HG02571 (cell line): ENCODE results near the gene SLC27A3.
"Not testable (repeated sequence)": the region's sequence is repeated elsewhere in the genome, so short reads cannot be mapped to it uniquely, and the experiment has no call there.

Experiments
- ATAC-seq: cut with Tn5 transposase; IDR thresholded peaks from one replicate; pipeline ENCODE4 v1.9.1; 2021; ENCODE audit warnings: mild to moderate bottlenecking, moderate library complexity; ENCODE audit not compliant: unreplicated experiment

SLC27A3 gene

DNA sequence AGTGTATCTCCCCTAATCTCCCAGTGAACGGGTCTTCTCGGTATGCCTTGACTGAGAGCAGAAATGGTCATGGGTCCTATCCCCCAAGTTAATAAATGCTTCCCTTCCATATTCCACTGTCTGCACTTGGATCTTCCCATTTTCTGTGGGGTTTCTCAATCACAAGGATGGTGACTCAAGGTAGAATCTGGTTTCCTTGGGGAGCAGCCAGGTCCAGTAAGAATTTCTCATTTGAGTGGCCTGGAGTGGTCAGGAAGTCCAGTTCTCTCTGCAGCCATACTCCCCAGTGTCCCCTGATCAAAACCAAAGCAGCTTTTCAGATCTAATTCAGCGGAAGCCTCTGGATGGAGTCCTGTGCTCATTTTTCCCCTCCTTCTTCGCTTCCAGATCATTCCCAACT is 14.8 kb upstream of the SLC27A3 start:
- ATAC-seq, result no peak

DNA sequence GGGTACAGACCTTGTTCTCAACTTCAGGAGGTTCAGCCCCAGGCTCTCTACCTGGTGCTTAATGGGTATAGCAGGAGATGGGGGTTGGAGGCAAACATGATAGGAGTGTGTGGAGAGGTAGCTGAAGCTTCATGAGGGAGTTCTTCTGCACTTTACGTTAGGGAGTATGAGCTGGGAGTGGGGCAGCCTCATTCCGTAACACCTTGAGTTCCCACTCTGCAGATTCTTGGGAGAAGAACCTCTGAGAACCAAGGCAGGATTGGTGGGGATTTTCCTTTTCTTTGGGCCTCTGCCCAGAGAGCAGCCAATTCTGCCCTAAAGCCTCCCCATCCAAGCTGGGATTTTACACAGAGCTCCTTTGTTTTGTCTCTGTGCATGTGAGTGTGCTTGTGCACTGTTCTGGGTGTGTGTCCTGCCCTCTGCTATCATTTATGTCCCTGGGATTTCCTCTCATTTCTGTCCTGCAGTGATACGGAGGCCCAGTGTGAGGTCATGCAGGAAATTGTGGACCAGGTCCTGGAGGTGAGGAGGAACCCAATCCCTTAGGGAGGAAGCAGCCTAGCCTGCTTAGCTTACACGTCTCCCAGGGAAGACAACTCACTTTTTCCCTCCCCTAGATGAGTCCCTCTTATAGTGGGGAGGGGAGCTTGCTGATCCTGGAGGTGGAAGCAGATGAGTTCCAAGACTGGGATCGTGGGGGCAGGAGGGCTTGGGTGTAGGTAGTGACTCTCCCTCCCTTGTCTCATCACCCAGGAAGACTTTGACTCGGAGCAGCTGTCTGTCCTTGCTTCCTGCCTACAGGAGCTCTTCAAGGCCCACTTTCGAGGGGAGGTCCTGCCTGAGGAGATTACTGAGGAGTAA is 11.6 kb upstream of the SLC27A3 start:
- no peak for ATAC-seq

DNA sequence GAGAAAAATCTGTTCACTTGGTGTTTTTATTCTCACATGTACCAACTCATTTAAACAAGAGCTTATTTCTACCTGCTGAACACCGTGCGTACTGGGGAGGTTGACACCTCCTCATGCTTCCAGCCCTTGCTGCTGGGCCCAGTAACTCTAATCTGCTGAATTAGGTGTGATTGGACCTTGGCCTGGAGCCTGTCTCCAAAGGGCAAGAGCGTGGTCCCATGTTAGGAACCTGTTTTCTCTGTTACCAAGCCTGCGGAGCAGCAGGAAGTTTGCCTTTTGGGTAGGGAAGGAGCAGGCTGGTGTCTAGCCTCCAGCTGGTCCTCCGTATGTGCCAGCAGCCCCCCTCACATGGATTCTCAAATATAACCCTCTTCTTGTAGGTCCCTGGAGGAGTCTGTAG is 10.9 kb upstream of the SLC27A3 start:
- no peak for ATAC-seq

DNA sequence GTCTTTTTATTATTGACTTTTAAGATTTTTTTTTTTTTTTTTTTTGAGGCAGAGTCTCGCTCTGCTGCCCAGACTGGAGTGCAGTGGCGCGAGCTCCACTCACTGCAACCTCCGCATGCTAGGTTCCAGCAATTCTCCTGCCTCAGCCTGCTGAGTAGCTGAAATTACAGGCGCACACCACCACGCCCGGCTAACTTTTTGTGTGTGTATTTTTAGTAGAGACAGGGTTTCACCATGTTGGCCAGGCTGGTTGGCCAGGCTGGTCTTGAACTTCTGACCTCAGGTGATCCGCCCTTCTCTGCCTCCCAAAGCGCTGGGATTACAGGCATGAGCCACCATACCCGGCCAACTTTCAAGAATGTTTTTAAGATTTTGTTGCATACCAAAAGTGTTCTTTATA is 8.5 kb upstream of the SLC27A3 start:
- ATAC-seq, result not testable (repeated sequence)

DNA sequence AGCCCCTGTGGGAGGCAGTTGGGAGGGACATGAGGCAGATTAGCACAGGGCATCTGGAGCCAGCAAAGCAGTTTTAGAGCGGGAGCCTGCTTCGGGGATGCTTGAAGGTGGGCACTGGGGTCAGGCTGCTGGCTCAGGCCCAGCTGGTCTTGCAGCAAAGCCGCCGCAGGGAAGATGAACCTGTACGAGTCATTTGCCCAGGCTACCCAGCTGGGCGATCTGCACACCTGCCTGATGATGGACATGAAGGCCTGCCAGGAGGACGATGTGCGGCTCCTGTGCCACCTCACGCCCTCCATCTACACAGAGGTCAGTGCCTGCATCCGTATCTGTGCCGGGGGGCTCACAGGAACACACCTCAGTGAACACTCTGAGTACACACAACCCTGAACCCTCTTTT is 7.7 kb upstream of the SLC27A3 start:
- ATAC-seq, result no peak

DNA sequence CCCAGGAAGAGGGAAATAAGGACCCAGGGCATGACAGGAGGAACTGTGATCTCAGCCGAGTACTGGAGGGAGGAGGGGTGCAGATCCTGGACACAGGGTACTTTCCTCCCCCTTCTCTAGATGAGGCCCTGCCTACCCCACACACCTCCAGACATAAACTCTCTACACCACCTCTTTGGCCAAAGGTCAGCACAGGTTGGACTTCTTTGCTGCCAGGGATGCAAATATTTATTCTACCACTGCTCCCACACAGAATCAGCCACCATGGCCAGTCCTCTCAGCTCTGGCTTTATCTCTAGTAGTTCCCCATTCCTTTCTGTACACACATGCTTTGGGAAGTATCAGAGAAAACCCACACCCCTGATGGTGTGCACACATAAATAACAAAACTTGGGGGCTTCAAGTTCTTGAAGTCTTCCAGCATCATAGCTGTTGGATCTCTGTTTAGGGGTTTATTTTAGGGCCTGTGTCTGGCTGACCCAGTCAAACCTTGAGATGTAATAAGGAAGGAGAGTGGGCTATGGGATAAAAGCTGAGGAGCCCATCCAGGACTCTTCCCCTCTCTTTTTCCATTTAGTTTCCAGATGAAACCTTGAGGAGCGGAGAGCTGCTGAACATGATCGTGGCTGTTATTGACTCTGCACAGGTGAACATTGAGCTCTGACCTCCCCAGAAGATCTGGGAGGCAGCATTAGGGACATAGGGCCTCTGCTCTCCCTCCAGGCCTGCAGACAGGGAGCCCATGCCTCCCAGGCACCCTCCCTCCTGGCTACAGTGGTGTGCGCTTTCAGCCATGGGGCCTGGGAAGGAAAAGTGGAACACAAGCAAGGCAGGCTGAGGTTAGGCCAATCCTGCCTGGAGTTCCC is 6.7 kb upstream of the SLC27A3 start:
- ATAC-seq, result no peak

DNA sequence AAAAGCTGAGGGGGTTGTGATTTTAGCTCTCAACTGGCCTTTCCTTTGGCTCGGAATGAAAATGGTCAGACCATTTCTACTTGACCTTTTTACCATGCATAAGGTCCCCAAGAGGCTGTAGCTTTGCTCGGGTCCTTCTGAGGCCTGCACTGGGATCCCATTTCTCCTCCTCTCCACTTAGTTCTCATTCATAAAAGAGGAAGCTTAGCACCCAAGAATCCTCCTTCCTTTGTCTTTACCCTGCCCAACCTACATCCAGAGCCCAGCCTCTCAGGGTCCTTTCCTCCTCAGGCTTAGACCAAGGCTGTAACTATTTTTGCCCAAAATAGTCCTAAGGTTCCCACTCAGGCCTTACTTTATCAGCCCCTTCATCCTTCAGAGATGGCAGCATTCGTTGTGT is 6.0 kb upstream of the SLC27A3 start:
- ATAC-seq, result no peak

DNA sequence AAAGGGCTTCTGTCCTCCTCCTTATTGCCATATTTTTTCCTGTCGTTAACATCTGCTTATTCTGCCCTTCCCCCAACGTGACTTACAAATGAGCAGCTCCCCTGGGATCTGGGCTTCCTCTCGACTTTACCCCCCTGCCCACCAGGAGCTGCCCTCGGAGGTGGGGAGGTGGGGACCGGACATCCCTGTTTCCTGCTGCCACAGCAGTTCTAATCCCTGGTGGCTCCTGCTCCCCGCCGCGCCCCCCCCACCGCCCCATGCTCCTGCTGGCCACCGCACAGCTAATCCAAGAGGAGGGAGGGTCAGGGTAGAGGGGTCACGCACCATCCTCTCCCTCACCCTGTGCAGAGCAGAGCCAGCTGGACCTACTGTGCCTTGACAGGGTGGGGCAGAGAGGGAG is 4.4 kb upstream of the SLC27A3 start:
- no peak for ATAC-seq

DNA sequence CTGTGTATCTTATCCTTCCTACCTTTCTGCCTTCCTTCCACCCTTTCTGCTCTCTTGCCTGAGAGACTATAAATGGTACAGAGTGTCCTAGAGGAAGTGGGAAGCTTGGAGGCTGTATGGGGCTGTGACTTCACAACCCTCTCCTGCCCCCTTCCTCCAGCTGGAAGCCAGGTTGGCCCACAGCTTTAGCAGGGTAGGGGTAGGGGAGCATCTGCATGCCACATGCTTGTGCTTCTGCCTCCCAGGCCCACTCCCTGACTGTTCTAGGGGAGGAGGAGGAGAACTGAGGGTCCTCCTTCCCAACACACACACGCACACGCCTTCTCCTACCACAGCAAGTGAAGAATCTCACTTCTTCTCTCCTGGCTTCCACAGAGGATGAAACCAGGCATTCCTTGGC is 3.9 kb upstream of the SLC27A3 start:
- no peak for ATAC-seq

DNA sequence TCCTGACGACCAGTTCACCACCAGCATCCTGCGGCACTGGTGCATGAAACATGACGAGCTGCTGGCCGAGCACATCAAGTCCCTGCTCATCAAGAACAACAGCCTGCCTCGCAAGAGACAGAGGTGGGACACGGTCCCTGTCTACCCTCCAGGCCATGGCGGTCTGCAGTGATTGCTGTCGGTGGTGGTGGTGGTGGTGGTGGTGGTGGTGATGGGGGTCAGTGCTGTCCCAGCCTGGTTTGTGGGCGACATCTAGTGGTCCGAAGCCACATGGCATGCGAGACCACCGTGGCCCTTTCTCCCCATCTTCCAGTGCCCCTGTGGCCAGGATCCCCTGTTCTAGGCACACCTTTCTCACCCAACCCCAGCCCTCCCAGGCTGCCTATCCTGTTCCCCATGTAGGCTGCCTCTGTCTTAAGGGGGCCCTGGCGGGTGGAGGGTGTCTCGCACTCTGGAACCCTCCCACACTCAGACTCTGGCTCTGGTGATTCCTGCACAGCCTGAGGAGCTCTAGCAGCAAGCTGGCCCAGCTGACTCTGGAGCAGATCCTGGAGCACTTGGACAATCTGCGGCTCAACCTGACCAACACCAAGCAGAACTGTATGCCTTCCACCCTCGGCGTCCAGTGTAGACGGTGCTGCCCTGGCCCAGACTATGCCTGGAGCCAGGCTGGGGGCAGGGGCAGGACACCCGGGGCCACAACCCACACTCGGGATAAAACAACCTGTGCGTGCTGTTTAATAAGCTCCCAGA is 3.2 kb upstream of the SLC27A3 start:
- no peak for ATAC-seq

DNA sequence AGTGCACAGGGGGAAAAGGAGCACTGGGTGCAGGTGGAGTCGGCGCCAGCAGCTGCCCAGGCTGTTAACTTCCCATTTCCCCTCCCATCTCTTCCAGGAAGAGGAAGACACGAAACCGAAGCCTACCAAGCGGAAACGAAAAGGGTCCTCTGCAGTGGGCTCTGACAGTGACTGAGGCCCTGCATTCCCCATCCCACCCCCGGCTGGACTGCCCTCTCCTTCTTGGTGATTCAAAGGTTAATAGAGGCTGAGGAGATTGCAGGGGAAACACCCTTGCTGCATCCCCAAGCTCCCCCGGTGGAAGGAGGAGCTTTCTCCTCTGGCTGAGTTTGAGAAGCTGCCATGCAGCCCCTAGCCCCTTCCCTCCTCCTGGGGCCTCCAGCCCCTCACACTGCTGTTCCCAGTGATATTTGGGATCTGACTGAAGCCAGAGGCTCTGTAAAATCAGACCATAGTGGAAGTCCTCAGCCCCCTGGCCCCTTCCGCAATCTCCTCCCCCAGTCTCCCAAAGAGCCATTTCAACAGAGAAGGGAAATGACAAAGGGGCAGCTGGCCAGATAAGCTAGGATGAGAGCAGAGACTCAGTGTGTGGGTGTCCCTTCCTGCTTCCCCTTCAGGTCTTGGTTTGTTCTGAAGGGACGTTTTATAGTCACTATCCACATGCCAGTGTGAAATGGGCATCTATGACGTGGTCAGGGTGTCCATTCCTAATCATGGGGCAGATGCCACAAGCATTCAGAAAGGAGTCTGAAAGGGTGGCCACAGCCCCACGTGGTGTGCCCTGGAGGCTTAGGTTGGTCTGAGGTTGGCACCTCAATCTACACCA is 1.9 kb upstream of the SLC27A3 start:
- no peak for ATAC-seq

DNA sequence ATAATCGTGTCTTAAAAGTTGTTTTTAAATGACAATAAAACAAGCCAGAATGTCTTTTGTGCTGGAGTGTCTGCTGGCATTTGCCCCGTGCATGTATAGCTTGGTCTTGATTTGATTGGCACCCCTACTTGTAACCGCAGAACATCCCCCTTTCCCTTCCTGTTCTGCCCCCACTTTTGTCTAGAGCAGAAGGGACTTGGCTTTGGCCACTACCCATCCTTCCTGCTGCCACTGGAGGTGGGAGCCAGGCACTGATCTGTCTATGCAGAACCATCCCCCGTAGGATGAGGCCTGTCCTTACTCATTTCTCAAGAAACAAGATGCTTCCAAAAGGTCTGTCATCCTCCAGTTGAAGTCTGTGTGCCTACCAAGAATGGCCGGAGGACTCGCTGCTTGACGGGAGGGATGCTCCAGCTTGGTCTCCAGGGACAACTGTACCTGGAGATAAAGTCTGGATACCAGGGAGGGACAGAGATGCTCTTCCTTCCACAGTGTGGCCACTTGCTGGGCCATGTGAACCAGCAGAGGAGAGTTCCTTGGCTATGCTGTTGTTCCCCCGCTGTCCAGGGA is 1.1 kb upstream of the SLC27A3 start:
- ATAC-seq, result no peak

DNA sequence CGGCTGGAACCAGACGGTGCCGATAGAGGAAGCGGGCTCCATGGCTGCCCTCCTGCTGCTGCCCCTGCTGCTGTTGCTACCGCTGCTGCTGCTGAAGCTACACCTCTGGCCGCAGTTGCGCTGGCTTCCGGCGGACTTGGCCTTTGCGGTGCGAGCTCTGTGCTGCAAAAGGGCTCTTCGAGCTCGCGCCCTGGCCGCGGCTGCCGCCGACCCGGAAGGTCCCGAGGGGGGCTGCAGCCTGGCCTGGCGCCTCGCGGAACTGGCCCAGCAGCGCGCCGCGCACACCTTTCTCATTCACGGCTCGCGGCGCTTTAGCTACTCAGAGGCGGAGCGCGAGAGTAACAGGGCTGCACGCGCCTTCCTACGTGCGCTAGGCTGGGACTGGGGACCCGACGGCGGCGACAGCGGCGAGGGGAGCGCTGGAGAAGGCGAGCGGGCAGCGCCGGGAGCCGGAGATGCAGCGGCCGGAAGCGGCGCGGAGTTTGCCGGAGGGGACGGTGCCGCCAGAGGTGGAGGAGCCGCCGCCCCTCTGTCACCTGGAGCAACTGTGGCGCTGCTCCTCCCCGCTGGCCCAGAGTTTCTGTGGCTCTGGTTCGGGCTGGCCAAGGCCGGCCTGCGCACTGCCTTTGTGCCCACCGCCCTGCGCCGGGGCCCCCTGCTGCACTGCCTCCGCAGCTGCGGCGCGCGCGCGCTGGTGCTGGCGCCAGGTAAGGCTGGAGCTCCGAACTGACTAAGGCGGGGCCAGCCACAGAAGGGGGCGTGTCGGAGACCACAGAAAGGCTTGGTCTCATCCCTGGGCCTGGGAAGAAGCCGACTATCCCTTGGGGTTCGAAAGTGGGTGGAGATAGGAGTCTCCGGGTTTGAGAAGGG is 486 bp downstream of the SLC27A3 start:
- no peak for ATAC-seq

DNA sequence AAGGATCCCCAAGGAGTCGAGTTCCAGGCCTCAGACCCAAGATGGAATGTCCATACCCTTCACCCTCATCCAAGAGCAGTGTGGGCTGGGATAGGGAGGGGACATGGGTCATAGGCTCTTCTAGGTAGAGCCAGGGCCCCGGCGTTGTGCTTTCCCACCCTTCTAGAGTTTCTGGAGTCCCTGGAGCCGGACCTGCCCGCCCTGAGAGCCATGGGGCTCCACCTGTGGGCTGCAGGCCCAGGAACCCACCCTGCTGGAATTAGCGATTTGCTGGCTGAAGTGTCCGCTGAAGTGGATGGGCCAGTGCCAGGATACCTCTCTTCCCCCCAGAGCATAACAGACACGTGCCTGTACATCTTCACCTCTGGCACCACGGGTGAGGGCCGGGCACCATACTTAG is 1.1 kb downstream of the SLC27A3 start:
- ATAC-seq, result no peak

DNA sequence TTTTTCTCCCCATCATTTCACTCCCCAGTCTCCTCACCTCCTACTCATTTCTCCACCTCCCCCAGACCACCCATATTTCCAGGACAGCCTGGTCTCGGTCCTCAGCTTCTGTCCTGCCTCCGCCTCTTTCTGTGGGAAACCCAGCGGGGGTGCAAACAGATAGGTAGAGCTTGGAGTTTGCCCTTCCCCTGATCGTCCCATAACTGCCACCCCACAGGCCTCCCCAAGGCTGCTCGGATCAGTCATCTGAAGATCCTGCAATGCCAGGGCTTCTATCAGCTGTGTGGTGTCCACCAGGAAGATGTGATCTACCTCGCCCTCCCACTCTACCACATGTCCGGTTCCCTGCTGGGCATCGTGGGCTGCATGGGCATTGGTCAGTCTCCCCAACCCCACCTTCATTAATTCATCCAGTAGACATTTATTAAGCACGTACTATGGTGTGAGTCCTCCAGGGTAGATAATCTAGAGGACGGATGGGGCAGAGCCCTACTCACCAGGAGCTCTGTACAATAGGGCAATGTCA is 1.7 kb downstream of the SLC27A3 start:
- ATAC-seq, result no peak

DNA sequence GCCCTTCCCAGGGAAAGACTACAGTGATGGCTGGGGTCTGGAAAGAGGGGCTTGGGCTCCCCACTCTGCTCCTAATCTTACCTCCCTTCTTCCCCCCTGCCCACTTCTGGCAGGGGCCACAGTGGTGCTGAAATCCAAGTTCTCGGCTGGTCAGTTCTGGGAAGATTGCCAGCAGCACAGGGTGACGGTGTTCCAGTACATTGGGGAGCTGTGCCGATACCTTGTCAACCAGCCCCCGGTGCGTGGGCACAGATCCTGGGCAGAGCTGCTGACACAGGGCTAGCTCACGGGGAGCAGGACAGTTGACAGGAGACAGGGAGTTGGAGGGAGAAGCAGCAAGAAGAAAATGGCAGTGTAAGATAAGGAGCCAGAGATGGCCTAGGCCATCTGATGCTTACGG is 2.4 kb downstream of the SLC27A3 start:
- ATAC-seq, result no peak

DNA sequence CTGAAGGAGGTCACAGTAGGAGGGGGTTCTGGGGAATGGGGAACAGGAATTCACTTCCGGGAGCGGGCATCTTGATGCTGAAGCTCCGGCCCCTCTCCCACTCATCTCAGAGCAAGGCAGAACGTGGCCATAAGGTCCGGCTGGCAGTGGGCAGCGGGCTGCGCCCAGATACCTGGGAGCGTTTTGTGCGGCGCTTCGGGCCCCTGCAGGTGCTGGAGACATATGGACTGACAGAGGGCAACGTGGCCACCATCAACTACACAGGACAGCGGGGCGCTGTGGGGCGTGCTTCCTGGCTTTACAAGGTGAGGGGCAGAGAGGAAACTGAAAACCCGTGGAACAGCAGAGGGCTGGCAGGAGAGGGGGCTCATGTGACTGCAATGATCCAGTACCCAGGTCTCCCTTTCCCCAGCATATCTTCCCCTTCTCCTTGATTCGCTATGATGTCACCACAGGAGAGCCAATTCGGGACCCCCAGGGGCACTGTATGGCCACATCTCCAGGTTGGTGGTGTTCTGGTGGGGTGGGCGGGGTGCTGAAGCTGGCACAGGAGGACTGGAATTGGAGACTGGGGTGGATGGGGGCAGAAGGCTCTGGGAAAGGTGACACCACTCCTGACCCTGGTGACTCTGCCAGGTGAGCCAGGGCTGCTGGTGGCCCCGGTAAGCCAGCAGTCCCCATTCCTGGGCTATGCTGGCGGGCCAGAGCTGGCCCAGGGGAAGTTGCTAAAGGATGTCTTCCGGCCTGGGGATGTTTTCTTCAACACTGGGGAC is 3.0 kb downstream of the SLC27A3 start:
- no peak for ATAC-seq

DNA sequence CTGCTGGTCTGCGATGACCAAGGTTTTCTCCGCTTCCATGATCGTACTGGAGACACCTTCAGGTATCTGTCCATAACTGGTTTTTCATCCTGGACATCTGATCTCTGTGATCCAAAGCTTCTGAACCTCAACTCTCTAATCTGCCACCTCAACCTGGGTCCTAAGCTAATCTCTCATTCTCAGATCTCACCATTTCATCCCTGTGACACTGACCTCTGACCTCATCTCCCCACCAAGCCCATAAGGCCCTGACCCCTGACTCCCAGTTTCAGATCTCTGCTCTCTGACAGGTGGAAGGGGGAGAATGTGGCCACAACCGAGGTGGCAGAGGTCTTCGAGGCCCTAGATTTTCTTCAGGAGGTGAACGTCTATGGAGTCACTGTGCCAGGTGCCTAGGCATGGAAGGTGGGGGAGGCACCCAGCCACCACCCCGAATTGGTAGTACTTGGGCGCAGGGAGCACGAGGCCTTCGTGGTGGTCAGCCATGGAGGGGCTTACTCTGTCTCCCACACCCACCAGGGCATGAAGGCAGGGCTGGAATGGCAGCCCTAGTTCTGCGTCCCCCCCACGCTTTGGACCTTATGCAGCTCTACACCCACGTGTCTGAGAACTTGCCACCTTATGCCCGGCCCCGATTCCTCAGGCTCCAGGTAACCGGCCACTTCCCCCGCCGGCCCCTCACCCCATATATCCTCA is 3.8 kb downstream of the SLC27A3 start:
- ATAC-seq, result no peak
